HG03575 (cell line): ENCODE results near the gene CHD6.

Experiments
- ATAC-seq: cut with Tn5 transposase; IDR thresholded peaks from one replicate; pipeline ENCODE4 v1.9.1; 2021; ENCODE audit not compliant: unreplicated experiment, insufficient number of reproducible peaks, low FRiP score; ENCODE audit errors: extremely low read depth

Gene CHD6

DNA sequence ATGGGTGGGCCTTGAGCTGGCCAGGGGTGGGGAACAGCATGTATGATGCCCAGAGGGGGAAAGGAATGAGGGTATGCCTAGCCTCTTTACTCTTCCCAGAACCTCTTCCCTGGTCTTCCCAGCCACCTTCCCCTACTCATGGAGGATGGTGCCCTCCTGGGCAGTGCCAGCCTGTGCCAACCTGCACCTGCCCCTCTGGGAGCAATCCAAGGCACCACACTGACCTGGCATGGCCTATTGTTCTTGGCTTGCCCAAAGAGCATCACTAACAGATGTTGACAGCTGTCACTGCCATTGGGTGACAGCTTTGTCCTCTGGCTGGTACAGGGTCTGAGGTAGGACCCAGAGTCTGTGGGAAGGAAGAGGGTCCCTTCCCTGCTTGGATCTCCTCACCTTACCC lies 264.6 kb downstream of the CHD6 start:
- no peak for ATAC-seq

DNA sequence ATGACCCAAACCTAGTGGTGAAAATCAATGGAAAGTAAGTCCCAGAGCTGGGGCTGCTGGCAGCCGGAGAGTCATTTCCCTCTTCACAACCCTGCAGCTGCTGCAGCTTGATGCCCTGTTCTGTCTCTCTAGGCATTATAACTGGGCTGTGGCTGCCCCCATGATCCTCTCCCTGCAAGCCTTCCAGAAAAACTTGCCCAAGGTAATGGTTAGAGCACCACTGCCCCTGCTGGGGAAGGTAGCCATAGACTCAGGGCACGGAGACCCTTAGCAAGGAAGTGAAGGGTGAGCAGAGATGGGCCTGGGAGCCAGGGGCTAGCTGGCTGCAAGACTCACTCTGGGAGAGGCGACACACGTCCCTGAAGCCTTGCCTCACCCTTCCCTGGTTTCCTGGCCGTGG lies 265.5 kb downstream of the CHD6 start:
- no peak for ATAC-seq

DNA sequence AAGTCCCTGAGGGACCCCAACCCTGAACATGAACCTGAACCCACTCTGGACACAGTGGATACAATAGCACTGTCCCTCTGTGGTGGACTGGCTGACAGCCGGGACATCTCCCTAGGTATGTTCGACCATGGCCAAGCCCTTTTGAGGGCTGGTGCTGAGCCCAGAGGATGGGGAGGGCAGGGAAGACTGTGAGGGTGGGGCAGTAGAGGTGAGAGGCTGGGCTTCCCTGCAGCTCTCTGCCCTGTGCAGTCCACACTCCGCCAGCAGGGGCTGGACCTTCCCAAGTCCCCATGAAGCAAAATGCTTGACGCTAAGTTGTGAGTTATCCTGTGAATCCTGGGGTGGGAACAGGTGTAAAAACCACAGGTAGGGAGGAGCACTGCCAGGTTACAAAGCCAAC lies 266.1 kb downstream of the CHD6 start:
- no peak for ATAC-seq
